Stimulated activated CD4-positive, alpha-beta T cell treated with anti-CD3 and anti-CD28 coated beads, TNF-alpha, amount 100 ng/mL, for 48 hours (primary cell): Measurements from ENCODE around the gene MPST.

Experiments
- DNase-seq, 3 donors: peaks; one replicate each; pipeline ENCODE4 v3.0.0-alpha.2; 2020; ENCODE audit warnings: low read depth in 3 of 3

Gene MPST

GRCh38 chr22:37044634-37045625, 25.4 kb downstream of the MPST start:
- peak in 1 of 3 donors; percentile 24 for DNase-seq

GRCh38 chr22:37045958-37046357, 26.4 kb downstream of the MPST start:
- no peak for DNase-seq

GRCh38 chr22:37046589-37046988, 27.0 kb downstream of the MPST start:
- no peak for DNase-seq

GRCh38 chr22:37047006-37047405, 27.5 kb downstream of the MPST start:
- DNase-seq, result no peak

GRCh38 chr22:37048133-37048532, 28.6 kb downstream of the MPST start:
- no peak for DNase-seq

- DNase-seq, result no peak
These were observed 29.7 kb downstream of the MPST start for GRCh38 chr22:37049224-37049623.

- DNase-seq, result no peak
These were observed 31.4 kb downstream of the MPST start for GRCh38 chr22:37050913-37051312.

GRCh38 chr22:37051391-37052385, 32.1 kb downstream of the MPST start, which contains the start of gene KCTD17:
TSS of gene KCTD17 (plus strand) at chr22:37051742. CDS start at chr22:37051761, 19 bp downstream.
- DNase-seq, result peak; percentile 62 to 77 (median 62)

- DNase-seq, result no peak
These were observed 33.1 kb downstream of the MPST start for GRCh38 chr22:37052386-37053309.

GRCh38 chr22:37053310-37054055, 33.9 kb downstream of the MPST start:
- no peak for DNase-seq

- no peak for DNase-seq
These were observed 34.5 kb downstream of the MPST start for GRCh38 chr22:37054056-37054395.

- no peak for DNase-seq
These were observed 35.2 kb downstream of the MPST start for GRCh38 chr22:37054600-37055365.

- DNase-seq, result no peak
These were observed 36.7 kb downstream of the MPST start for GRCh38 chr22:37056246-37056645.

GRCh38 chr22:37057226-37057625, 37.7 kb downstream of the MPST start:
- DNase-seq, result no peak

- DNase-seq, result no peak
These were observed 38.4 kb downstream of the MPST start for GRCh38 chr22:37057796-37058510.

- DNase-seq, result no peak
These were observed 39.6 kb downstream of the MPST start for GRCh38 chr22:37058917-37059701.

- DNase-seq, result no peak
These were observed 40.4 kb downstream of the MPST start for GRCh38 chr22:37059876-37060449.
